GDM1 (cell line): Measurements from ENCODE around the gene ATP13A5.

Experiments
- DNase-seq: peaks from one replicate; lab custom pipeline; 2025; lab: John Stamatoyannopoulos, UW

ATP13A5 gene

GRCh38 chr3:193253986-193254660 lies 124.4 kb downstream of the ATP13A5 start:
- DNase-seq: no peak

GRCh38 chr3:193250492-193250891 lies 128.1 kb downstream of the ATP13A5 start:
- DNase-seq: no peak

GRCh38 chr3:193248848-193249468 lies 129.6 kb downstream of the ATP13A5 start:
- no peak for DNase-seq

GRCh38 chr3:193243571-193243970 lies 135.0 kb downstream of the ATP13A5 start:
- no peak for DNase-seq

- DNase-seq: no peak
These were observed 136.8 kb downstream of the ATP13A5 start for GRCh38 chr3:193241716-193242115.

- no peak for DNase-seq
These were observed 137.5 kb downstream of the ATP13A5 start, which contains the start of gene PLAAT1 for GRCh38 chr3:193240850-193241706. PLAAT1 (plus strand) TSS chr3:193241222; CDS start chr3:193255651, 14,429 bp downstream.

GRCh38 chr3:193240436-193240849 lies 138.1 kb downstream of the ATP13A5 start:
- no peak for DNase-seq

- no peak for DNase-seq
These were observed 141.5 kb downstream of the ATP13A5 start for GRCh38 chr3:193237030-193237429.

- no peak for DNase-seq
These were observed 142.0 kb downstream of the ATP13A5 start for GRCh38 chr3:193236599-193236998.

- no peak for DNase-seq
These were observed 147.4 kb downstream of the ATP13A5 start for GRCh38 chr3:193231201-193231600.

- DNase-seq: no peak
These were observed 147.9 kb downstream of the ATP13A5 start for GRCh38 chr3:193230610-193231009.

- no peak for DNase-seq
These were observed 148.6 kb downstream of the ATP13A5 start for GRCh38 chr3:193229851-193230420.

- DNase-seq: no peak
These were observed 150.3 kb downstream of the ATP13A5 start for GRCh38 chr3:193228206-193228605.

- DNase-seq: no peak
These were observed 153.0 kb downstream of the ATP13A5 start for GRCh38 chr3:193225302-193226125.
